ENCODE measurements around the gene NEO1.

DNA sequence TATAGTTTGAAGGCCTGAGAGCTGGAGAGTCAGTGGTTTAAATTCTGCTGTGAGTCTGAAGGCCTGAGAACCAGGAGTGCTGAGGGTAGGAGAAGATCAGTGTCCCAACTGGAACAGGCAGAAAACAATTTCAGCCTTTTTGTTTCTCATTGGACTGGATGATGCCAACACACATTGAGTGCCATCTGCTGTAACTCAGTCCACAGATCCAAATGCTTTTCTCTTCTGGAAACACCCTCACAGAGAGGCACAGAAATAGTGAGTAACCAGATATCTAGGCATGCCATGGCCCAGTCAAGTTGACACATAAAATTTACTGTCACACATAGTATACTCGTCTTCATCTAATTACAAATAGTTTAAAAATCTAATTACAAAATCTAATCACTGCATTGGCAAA, 100.8 kb downstream of the NEO1 start:
- TF ChIP-seq EZH2 (IDR thresholded peaks at IDR 0.05; ENCODE audit: borderline replicate concordance, low read length) = no peak
- TF ChIP-seq, protein P1, sequence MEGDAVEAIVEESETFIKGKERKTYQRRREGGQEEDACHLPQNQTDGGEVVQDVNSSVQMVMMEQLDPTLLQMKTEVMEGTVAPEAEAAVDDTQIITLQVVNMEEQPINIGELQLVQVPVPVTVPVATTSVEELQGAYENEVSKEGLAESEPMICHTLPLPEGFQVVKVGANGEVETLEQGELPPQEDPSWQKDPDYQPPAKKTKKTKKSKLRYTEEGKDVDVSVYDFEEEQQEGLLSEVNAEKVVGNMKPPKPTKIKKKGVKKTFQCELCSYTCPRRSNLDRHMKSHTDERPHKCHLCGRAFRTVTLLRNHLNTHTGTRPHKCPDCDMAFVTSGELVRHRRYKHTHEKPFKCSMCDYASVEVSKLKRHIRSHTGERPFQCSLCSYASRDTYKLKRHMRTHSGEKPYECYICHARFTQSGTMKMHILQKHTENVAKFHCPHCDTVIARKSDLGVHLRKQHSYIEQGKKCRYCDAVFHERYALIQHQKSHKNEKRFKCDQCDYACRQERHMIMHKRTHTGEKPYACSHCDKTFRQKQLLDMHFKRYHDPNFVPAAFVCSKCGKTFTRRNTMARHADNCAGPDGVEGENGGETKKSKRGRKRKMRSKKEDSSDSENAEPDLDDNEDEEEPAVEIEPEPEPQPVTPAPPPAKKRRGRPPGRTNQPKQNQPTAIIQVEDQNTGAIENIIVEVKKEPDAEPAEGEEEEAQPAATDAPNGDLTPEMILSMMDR (IDR thresholded peaks at IDR 0.05; ENCODE audit: low read length) = no peak

All from OCI-LY1 (cell line).